B cell (primary cell): ENCODE measurements around the gene STS. TPM values are rescaled to one million over a fixed set of nuclear protein-coding genes. Genes with fewer than 3 reads are reported as not detected.
A peak's percentile ranks its signal among the peaks of the same experiment; 100 is the strongest.

Experiments used
- ATAC-seq: fragments of 200-7000 bp; cut with Tn5 transposase; one replicate; pipeline ENCODE4 v1.10.0; 2021; ENCODE audit warnings: low read depth, mild to moderate bottlenecking, moderate number of reproducible peaks, moderate library complexity
- CTCF ChIA-PET: fragments of 350-600 bp; sonication (Branson Sonifier 250); formaldehyde crosslinking; loops from one replicate; lab custom pipeline; 2021; ENCODE audit warnings: antibody characterized with exemption, inconsistent platforms; lab: Charles Lee
- POLR2A ChIA-PET: fragments of 350-600 bp; sonication (Branson Sonifier 250); formaldehyde crosslinking; loops from one replicate; lab custom pipeline; 2021; ENCODE audit warnings: antibody characterized with exemption; lab: Charles Lee
- DNase-seq: peaks from one replicate; pipeline ENCODE4 v3.0.0; 2013
- H2AFZ ChIP-seq: 2 replicates; pipeline ENCODE4 v1.6.1; 2012; ENCODE audit warnings: mild to moderate bottlenecking, low read depth, low read length; ENCODE audit not compliant: insufficient read depth, poor library complexity, severe bottlenecking
- H3K27ac ChIP-seq, 2 donors: 1 replicate in 1 of 2; 2 replicates in 1 of 2; pipeline ENCODE4 v1.5.1; 2012 to 2013; ENCODE audit warnings: low read length in 2 of 2, mild to moderate bottlenecking in 2 of 2, moderate library complexity in 1 of 2
- H3K27me3 ChIP-seq, 4 experiments: fragments of 200-600 bp in 1 of 4; sonication (generic) in 1 of 4; replicated peaks in 1 of 4; 1 replicate in 2 of 4; 2 replicates in 2 of 4; pipeline versions ENCODE4 v1.6.1 to v1.7.0; 2013 to 2016; ENCODE audit warnings: low read length in 3 of 4, mild to moderate bottlenecking in 2 of 4, mixed read lengths in 1 of 4, moderate library complexity in 1 of 4; ENCODE audit not compliant: insufficient read depth in 4 of 4, control insufficient read depth in 3 of 4; ENCODE audit errors: control extremely low read depth in 1 of 4
- H3K36me3 ChIP-seq, 2 experiments: replicated peaks in 1 of 2; 1 replicate in 1 of 2; 2 replicates in 1 of 2; pipeline versions ENCODE4 v1.6.1 to v1.7.1; 2013; ENCODE audit warnings: low read length in 1 of 2; ENCODE audit not compliant: insufficient read depth in 2 of 2, control insufficient read depth in 1 of 2; ENCODE audit errors: control extremely low read depth in 1 of 2, extremely low read depth in 1 of 2
- H3K4me1 ChIP-seq, 2 donors: fragments of 200-600 bp in 1 of 2; sonication (generic) in 1 of 2; 1 replicate in 1 of 2; 2 replicates in 1 of 2; pipeline versions ENCODE4 v1.5.1 to v1.6.1; 2013 to 2017; ENCODE audit warnings: low read length in 2 of 2; ENCODE audit not compliant: control insufficient read depth in 2 of 2, insufficient read depth in 2 of 2
- H3K4me2 ChIP-seq: replicated peaks from 2 replicates; pipeline ENCODE3; 2012; ENCODE audit warnings: mild to moderate bottlenecking, low read depth, low read length; ENCODE audit not compliant: poor library complexity, severe bottlenecking
- H3K4me3 ChIP-seq, 5 experiments: fragments of 200-600 bp in 1 of 5; sonication (generic) in 1 of 5; 1 replicate in 3 of 5; 2 replicates in 2 of 5; pipeline versions ENCODE4 v1.5.1 to v1.7.0; 2011 to 2016; ENCODE audit warnings: low read length in 4 of 5, mild to moderate bottlenecking in 4 of 5, low read depth in 2 of 5, control low read depth in 1 of 5, moderate library complexity in 1 of 5; ENCODE audit not compliant: insufficient read depth in 1 of 5; ENCODE audit errors: control extremely low read depth in 1 of 5, extremely low read depth in 1 of 5
- H3K79me2 ChIP-seq: fragments of 200-600 bp; sonication (generic); one replicate; pipeline ENCODE4 v1.6.0; 2016; ENCODE audit warnings: low read length; ENCODE audit not compliant: control insufficient read depth, insufficient read depth
- H3K9ac ChIP-seq: fragments of 200-600 bp; sonication (generic); 2 replicates; pipeline ENCODE4 v1.6.1; 2017; ENCODE audit warnings: mild to moderate bottlenecking, low read length, moderate library complexity
- H3K9me3 ChIP-seq, 3 donors: one replicate each; pipeline versions ENCODE4 v1.6.1 to v1.7.1; 2013; ENCODE audit warnings: low read length in 2 of 3; ENCODE audit not compliant: control insufficient read depth in 2 of 3, insufficient read depth in 1 of 3; ENCODE audit errors: control extremely low read depth in 1 of 3
- H4K20me1 ChIP-seq: 2 replicates; pipeline ENCODE4 v1.6.0; 2012; ENCODE audit warnings: mild to moderate bottlenecking, low read length; ENCODE audit not compliant: insufficient read depth, control insufficient read depth, poor library complexity, severe bottlenecking
- H3K27ac Mint-ChIP-seq: one replicate; pipeline ENCODE4 v1.8.0; 2021; ENCODE audit warnings: mixed read lengths
- H3K27me3 Mint-ChIP-seq: one replicate; pipeline ENCODE4 v1.8.0; 2021; ENCODE audit warnings: mixed read lengths
- H3K4me1 Mint-ChIP-seq: one replicate; pipeline ENCODE4 v1.8.0; 2021; ENCODE audit warnings: mixed read lengths
- H3K4me3 Mint-ChIP-seq: one replicate; pipeline ENCODE4 v1.8.0; 2021; ENCODE audit warnings: mixed read lengths
- H3K9me3 Mint-ChIP-seq: one replicate; pipeline ENCODE4 v1.8.0; 2022; ENCODE audit warnings: mixed read lengths; ENCODE audit not compliant: insufficient read depth
- EZH2 ChIP-seq: IDR thresholded peaks from 2 replicates; pipeline ENCODE4 v1.6.1; 2012; ENCODE audit warnings: borderline replicate concordance, low read depth, mild to moderate bottlenecking, moderate library complexity, low read length; ENCODE audit not compliant: insufficient read depth, poor library complexity, severe bottlenecking
- WGBS: methylation state at CpG from one replicate; pipeline ENCODE4 v1.1.5; 2013; ENCODE audit warnings: missing lambda C conversion rate; ENCODE audit not compliant: insufficient coverage; 5-methylcytosine and 5-hydroxymethylcytosine counted together
- intact Hi-C: fragments of 100-400 bp; cut with micrococcal nuclease; formaldehyde crosslinking; loops from one replicate; pipeline ENCODE4 v1.10.0; 2022
- polyA plus RNA-seq: library from polyadenylated mRNA; depleted of rRNA; stranded (reverse); fragments of >200 nt; gene quantifications from 2 replicates; pipeline ENCODE4 v1.2.3, GENCODE V29; 2012
- total RNA-seq, 2 donors: library from RNA; stranded (reverse); fragments of 120-200 nt in 1 of 2; gene quantifications; 1 replicate in 1 of 2; 2 replicates in 1 of 2; pipeline versions ENCODE4 v1.2.3 to v1.2.4, GENCODE V29; 2013 to 2022
- TF ChIP-seq, protein P1 (sequence below): fragments of 200-600 bp; IDR thresholded peaks from one replicate; pipeline ENCODE4 v1.8.0; 2022; ENCODE audit warnings: antibody characterized with exemption, mild to moderate bottlenecking

The STS gene
- total and polyA plus RNA-seq, 2 donors (not counting 1 experiment from before 2014, with no cell fraction given): 1.9 to 2.9 TPM

DNA sequence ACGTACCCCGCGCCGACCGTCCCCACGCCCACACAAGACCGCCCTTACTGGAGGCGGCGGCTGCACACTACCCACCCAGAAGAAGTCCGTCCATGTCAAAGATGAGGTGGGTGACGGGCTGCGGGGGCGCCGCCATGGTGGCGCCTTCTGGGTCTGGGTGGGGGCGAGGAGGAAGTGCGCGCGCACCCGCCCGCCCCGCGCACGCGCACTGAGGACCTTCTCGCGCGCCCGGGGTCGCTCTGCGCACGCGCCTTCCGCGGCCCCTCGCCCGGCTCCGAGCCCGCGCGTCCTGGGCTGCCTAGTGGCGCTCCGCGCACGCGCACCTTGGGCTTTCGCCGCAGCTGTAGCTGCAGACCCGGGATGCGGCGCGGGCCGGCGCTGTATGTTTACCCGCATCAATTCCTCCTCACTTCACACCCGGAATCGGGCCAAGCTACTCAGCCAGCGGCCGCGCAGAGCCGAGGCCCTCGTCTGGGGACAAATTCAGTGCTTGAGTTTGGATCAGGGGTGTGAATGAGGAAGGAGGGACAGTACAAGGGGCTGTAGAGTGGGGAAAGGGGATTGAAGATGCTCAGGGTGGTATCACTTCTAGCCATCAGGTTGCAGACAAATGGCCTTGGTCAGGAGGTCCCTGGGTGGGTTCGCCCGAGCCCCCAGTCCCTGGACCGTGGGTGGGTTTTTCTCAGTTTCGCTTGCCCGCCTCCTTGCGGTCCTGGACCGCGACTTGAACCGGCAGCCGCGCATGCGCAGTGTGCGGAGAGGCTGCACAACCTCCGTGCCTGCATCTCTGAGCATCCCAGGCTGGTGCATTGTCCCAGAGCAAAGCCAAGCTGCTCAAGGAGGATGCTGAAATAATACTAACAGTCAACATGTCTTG, 704 bp downstream of the STS start, which contains the start of gene PUDP:
Gene PUDP, minus strand, starts transcription at position 176 of the 877 bp plus-strand sequence. Its CDS starts 40 bp downstream, at position 136.
- H3K27ac ChIP-seq: peak within 1 kb of the TSS; percentile 76 to 88
- peak within 1 kb of the TSS; percentile 87 for H3K4me2 ChIP-seq
- peak within 1 kb of the TSS; percentile 98 for H2AFZ ChIP-seq
- peak within 1 kb of the TSS; percentile 92 for H3K9ac ChIP-seq
- peaks cover 70% of the 10 kb centered on the region for H3K79me2 ChIP-seq
- H3K36me3 ChIP-seq: no peaks in the 10 kb centered on the region
- ATAC-seq (peak; percentile 82), DNase-seq (peak; percentile 92)
- H3K4me3 ChIP-seq: peak within 1 kb of the TSS; percentile 59 to 100 (median 95)
- H3K27me3 Mint-ChIP-seq: no peaks in the 10 kb centered on the region
- under 1% methylated on average over 55 of the region's 76 CpGs for WGBS
- peak within 1 kb of the TSS; percentile 93 for H3K27ac Mint-ChIP-seq
- no peaks in the 10 kb centered on the region for H3K9me3 Mint-ChIP-seq
- H3K9me3 ChIP-seq: no peaks in the 10 kb centered on the region
- peak within 1 kb of the TSS; percentile 92 for H3K4me3 Mint-ChIP-seq
- TF ChIP-seq EZH2: no peak
- TF ChIP-seq, protein P1, sequence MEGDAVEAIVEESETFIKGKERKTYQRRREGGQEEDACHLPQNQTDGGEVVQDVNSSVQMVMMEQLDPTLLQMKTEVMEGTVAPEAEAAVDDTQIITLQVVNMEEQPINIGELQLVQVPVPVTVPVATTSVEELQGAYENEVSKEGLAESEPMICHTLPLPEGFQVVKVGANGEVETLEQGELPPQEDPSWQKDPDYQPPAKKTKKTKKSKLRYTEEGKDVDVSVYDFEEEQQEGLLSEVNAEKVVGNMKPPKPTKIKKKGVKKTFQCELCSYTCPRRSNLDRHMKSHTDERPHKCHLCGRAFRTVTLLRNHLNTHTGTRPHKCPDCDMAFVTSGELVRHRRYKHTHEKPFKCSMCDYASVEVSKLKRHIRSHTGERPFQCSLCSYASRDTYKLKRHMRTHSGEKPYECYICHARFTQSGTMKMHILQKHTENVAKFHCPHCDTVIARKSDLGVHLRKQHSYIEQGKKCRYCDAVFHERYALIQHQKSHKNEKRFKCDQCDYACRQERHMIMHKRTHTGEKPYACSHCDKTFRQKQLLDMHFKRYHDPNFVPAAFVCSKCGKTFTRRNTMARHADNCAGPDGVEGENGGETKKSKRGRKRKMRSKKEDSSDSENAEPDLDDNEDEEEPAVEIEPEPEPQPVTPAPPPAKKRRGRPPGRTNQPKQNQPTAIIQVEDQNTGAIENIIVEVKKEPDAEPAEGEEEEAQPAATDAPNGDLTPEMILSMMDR: no peak
- POLR2A ChIA-PET: no interaction called here
- peaks cover 14% of the 10 kb centered on the region for H3K4me1 Mint-ChIP-seq
- H3K27me3 ChIP-seq: no peaks in the 10 kb centered on the region
- H4K20me1 ChIP-seq: peaks cover 16% of the 10 kb centered on the region
- H3K4me1 ChIP-seq: peaks cover 10 to 13% of the 10 kb centered on the region in 2 donors
- CTCF ChIA-PET: interaction anchor here (0.6 to 1.6 kb wide), 2 partner anchors 57 to 79 kb away, joined by 3 read pairs; no protein-coding TSS in a partner anchor
- intact Hi-C loops: loop anchor here (1.0 to 10.0 kb wide), 2 partner anchors 64 to 777 kb away; partner anchors contain the start of gene PNPLA4
